ENCODE results near the gene SLC12A8.

GRCh38 chr3:125262161-125262560 is 49.6 kb upstream of the SLC12A8 start:
- no peak for TF ChIP-seq CTCF (IDR thresholded peaks at IDR 0.05)
- no peak for TF ChIP-seq POLR2AphosphoS5 (IDR thresholded peaks at IDR 0.05)
- no peak for TF ChIP-seq POLR2A (IDR thresholded peaks at IDR 0.05)
